Ramos (cell line): ENCODE data around the gene CDK11A.
"Not testable (repeated sequence)": the region's sequence is repeated elsewhere in the genome, so short reads cannot be mapped to it uniquely, and the experiment has no call there.

Experiments used
- in situ Hi-C: fragments of 300-500 bp; cut with MboI; formaldehyde crosslinking; loops from one replicate; pipeline ENCODE4 v1.14.3; 2022; ENCODE audit warnings: low sequenced_read_pairs; ENCODE audit not compliant: unreplicated experiment

CDK11A gene

DNA sequence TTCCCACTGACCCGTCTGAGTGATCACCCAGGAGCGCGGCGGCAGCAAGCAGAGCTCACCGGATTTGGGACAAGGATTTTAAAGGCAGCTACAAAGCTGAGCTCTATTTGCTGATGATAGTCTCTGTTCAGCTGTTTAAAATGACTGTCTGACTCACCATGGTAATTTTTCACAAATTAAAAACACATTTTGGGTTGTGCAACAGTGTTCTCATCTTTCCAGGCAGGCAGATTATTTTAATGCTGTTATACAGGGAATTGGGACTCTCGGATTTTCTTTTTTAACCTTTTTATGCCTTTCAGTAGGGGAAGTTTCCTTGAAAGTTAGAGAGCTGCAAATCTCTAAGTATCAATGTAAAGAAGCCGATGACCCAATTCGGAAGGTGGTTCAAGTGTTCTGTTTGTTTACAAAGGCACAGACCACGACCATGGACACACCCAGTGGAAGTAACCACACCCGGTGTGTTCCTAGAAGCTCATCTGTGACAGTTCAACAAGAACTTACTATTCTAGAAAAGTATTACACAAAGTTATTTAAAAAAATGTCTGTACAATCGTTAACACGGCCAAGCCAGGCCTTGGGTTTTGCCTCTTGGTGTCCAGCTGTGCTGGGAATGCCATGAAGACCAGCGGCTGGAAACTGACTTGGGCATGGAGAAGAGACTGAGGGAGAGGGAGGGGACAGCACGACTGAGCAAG is 4.3 kb upstream of the CDK11A start:
- in situ Hi-C loops: not testable (repeated sequence)

GRCh38 chr1:1727131-1727651 is 3.0 kb upstream of the CDK11A start:
- in situ Hi-C loops: not testable (repeated sequence)

DNA sequence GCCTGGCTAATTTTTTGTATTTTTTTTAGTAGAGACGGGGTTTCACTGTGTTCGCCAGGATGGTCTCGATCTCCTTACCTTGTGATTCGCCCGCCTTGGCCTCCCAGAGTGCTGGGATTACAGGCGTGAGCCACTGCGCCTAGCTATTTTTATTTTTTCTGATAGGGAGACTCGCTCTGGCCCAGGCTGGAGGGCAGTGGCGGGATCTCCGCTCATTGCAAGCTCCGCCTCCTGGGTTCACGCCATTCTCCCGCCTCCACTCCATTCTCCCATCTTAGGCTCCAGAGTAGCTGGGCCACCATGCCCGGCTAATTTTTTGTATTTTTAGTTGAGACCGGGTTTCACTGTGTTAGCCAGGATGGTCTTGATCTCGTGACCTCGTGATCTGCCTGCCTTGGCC is 1.9 kb upstream of the CDK11A start:
- in situ Hi-C loops: not testable (repeated sequence)

DNA sequence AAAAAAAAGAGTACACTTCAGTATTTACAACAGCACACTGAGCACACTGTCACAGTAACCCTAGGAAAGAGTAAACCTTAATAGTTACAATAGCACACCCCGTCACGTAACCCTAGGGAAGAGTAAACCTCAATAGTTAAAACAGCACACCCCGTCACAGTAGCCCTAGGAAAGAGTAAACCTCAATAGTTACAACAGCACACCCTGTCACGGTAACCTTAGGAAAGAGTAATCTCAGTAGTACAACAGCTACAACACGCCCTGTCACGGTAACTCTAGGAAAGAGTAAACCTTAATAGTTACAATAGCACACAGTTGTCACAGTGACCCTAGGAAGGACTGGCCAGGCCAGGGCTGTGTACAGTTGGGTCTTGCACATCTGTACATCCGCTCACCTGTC is 3.0 kb downstream of the CDK11A start:
- in situ Hi-C loops: no loop called here

DNA sequence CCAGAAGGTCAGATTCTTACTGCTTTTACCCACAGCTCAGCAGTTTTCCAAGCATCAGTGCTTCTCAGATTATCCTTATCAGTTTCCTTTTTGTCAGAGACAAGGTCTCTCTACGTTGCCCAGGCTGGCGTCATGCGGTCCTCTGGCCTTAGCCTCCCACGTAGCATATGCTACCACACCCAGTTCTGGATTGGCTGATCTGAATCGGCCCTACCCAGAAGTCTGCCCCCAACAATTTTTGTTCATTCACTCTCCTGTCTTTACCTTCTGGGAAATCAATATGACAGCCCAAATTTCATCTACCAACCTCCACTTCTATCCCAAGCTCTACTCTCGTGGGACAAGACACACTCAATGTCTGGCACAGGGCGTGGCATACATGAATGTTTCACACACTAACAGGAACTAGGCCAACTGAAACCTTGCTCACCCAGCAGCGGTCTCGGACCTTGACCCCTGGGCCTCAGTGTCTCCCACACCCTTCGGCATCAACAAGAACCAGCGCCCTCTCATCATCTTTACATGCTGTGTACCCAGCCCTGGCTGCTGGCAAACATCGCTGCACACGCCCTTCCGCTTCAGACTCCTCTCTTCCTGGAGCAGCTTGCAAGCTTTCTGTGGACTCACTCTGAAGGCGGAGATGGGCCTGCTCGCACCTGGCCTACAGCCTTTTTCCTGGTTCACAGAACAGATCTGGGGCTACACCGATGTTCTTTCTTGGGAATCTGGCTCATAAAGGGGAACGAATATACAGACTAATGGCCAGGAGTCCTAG is 8.9 kb downstream of the CDK11A start:
- in situ Hi-C loops: loop anchor here (10.0 kb wide), 1 partner anchor 330 kb away; no protein-coding TSS in a partner anchor

GRCh38 chr1:1707897-1708296 is 16.3 kb downstream of the CDK11A start:
- in situ Hi-C loops: not testable (repeated sequence)

GRCh38 chr1:1707241-1707640 is 16.9 kb downstream of the CDK11A start:
- in situ Hi-C loops: not testable (repeated sequence)

DNA sequence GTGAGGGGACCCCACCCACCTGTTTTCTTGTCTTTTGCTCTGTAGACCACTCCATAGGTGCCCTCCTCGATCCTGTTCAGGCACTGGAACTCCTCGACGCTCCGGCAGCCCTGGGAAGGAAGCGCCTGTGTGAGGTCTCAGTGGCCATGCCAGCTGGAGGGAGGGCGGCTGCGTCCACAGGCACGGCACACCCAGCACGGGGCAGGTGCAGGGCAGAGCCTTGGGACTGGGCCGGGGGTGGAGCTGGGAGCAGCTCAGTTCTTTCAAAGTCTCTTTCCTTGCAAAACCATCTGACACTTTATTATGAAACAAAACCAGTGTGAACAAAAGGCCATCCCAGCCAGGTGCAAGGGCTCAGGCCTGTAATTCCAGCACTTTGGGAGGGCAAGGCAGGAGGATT is 18.5 kb downstream of the CDK11A start:
- in situ Hi-C loops: not testable (repeated sequence)

DNA sequence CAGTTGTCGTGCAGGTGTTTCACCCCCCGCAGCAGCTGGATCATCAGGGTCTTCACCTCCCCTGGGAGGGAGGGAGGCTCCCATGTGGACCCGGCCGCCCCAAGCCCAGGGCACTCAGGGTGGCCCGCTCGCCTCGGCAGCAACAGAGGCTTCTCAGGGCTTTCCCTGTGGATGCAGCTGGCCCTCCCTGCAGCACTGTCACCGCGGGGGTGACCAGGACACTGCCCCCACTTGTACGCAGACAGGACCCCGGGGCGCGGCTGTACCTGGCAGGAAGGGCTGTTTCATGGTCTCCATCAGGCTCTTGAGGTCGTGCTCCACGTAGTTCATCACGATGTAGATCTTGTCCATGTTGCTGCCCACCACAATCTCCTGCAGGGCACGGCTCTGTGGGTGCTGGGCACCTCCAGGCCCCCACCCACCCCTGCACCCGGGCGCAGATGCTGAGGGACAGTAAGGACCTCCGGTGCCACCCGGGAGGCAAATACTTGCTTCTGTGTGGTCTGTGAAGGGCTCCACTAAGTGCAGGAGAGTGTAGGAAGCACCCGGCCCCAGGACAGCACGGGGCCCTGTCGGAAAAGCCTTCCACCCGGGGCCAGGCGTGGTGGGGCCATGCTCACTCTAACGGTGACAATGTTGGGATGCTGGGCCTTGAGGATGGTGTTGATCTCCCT is 19.7 kb downstream of the CDK11A start:
- in situ Hi-C loops: not testable (repeated sequence)

DNA sequence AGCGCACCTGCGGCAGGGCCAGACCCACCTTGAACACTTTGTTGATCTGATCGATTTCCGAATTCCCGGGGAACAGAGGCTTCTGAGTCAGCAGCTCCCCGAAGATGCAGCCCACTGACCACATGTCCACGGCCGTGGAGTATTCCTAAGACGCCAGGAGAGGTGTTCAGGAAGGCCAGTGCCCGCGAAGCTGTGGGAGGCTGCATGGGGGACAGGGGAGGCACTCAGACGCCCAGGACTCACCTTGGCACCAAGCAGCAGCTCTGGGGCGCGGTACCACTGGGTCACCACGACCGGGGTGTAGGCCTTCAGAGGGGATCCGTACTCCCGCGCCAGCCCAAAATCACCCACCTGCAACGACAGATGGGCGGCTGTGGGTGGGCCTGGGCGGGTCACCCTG is 20.4 kb downstream of the CDK11A start:
- in situ Hi-C loops: no loop called here

DNA sequence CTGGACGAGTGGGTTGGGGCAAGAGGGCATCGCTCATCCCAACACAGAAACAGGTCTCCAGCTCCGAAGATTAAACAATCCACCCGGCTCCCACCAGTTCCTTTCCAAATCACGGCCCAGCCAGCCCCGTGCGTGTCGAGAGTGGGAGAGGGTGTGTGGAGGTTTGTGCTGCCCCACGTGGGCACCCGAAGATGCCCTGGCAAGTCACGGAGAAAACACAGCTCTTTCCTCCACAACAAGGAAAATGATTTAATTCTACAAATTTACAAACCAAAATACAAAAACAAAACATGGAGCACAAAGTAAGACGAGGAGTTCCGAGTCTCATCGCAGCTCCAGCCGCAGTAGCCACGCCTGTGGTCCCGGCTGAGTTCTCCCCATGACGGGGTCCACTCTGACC is 21.7 kb downstream of the CDK11A start:
- in situ Hi-C loops: not testable (repeated sequence)

GRCh38 chr1:1700557-1700956 is 23.6 kb downstream of the CDK11A start:
- in situ Hi-C loops: not testable (repeated sequence)

GRCh38 chr1:1700067-1700466 is 24.1 kb downstream of the CDK11A start:
- in situ Hi-C loops: not testable (repeated sequence)

- in situ Hi-C loops: not testable (repeated sequence)
These were observed 25.1 kb downstream of the CDK11A start for GRCh38 chr1:1699061-1699460.

DNA sequence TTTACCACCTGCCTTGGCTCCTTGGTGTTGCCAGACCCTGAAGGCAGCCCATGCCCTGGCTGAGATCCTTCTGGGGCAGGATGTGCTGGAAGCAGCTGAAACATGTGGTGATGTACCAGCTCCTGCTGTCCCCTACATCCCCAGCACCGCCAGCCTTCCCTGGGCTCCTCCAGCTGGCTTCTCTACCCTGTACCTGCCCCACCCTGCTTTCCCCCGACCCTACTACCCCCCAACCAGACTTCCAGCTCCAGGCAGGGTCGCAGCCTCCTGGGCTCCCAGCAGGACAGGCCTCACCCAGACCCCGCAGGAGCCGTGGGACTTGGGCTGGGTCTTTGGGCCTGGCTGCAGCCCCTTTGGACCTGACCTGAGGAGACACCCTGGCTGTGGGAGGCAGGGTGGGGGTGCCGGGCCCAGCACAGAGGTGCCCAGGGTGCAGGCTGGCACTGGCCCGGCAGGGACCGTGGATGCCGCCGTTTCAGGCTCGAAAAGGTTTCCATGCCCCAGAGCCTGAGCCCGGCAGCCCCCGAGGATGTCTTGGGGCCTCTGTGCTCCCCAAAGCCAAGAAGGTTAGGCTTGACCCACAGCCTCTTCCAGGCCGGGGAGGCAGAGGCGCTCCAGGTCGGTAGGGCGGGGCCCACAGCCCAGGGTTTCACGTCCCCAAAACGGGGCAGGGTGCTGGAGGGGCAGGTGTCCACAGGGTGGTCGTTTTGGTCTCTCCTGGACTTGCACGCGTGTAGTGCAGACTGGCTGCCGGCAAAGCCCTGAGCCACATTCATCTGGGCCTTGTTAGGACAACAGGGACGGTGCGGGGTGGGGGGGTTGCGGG is 26.6 kb downstream of the CDK11A start:
- in situ Hi-C loops: not testable (repeated sequence)

DNA sequence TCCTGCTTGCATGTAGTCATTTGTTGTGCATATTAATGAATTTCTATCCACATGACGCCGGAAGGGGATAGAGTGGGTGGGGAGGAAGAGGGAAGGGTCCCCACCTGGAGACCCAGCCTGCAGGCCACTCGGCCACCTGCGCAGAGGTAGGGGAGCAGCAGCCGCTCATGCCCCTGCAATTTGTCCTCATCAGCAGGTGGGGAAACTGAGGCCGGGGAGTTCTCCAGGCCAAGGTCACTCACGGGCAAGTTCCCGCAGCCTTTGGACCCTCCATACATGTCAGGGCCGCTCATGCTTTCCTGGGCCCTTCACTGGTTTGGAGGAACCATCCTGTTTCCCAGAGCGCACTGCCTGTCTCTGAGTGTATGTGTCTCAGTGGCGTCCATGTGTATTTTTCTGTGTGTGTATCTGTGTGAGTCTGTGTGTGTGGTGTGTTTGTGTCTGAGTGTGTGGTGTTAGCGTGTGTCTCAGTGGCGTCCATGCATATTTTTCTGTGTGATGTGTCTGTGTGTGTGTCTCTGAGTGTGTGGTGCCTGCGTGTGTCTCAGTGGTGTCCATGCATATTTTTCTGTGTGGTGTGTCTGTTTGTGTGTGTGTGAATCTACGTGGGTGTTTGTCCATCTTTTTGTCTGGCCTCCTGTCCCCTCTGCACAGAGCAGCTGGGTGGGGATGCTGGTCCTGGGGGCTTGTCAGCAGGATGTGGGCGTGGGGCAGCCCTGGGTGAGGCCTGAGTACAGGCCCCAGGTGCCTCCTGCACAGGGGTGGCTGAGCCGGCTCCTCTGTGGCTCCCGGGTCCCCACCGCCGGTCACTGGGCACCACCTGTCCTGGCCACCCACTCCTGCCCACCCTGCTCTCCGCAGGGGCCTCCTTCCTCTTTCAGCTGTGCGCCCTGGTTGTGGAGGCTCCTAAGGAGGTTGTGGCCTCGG is 27.5 kb downstream of the CDK11A start:
- in situ Hi-C loops: not testable (repeated sequence)

GRCh38 chr1:1692714-1693647 is 31.2 kb downstream of the CDK11A start, which contains the start of gene SLC35E2B:
Gene SLC35E2B, minus strand, starts transcription at chr1:1692795. Its CDS starts 16,096 bp downstream, at chr1:1676699.
- in situ Hi-C loops: not testable (repeated sequence)

GRCh38 chr1:1692324-1692713 is 31.8 kb downstream of the CDK11A start:
- in situ Hi-C loops: not testable (repeated sequence)
